Neutrophil (primary cell): Measurements from ENCODE around the gene ADGRG7.

ENCODE experiments used
- H3K27ac ChIP-seq: fragments of 200-600 bp; sonication (generic); 2 replicates; pipeline ENCODE4 v1.5.1; 2016; ENCODE audit warnings: mild to moderate bottlenecking, moderate library complexity
- H3K27me3 ChIP-seq: fragments of 200-600 bp; sonication (generic); 2 replicates; pipeline ENCODE4 v1.6.0; 2016; ENCODE audit warnings: mild to moderate bottlenecking
- H3K36me3 ChIP-seq: fragments of 200-600 bp; sonication (generic); 2 replicates; pipeline ENCODE4 v1.5.1; 2017
- H3K4me1 ChIP-seq, 2 experiments: fragments of 200-600 bp in 1 of 2; sonication (generic) in 1 of 2; 1 replicate in 1 of 2; 2 replicates in 1 of 2; pipeline versions ENCODE4 v1.5.1 to v1.6.1; 2013 to 2016; ENCODE audit warnings: low read depth in 1 of 2, low read length in 1 of 2, mild to moderate bottlenecking in 1 of 2, moderate library complexity in 1 of 2; ENCODE audit not compliant: control insufficient read depth in 1 of 2, insufficient read depth in 1 of 2
- H3K4me3 ChIP-seq, 2 experiments: fragments of 200-600 bp in 1 of 2; sonication (generic) in 1 of 2; 1 replicate in 1 of 2; 2 replicates in 1 of 2; pipeline ENCODE4 v1.5.1; 2013 to 2016; ENCODE audit warnings: low read depth in 1 of 2, low read length in 1 of 2, mild to moderate bottlenecking in 1 of 2, moderate library complexity in 1 of 2
- H3K9me3 ChIP-seq: fragments of 200-600 bp; sonication (generic); 2 replicates; pipeline ENCODE4 v1.5.1; 2016
- TF ChIP-seq, protein P1 (sequence below): fragments of 200-600 bp; sonication (generic); IDR thresholded peaks from 2 replicates; pipeline ENCODE4 v1.5.1; 2016; ENCODE audit warnings: antibody characterized with exemption

ADGRG7 gene

DNA sequence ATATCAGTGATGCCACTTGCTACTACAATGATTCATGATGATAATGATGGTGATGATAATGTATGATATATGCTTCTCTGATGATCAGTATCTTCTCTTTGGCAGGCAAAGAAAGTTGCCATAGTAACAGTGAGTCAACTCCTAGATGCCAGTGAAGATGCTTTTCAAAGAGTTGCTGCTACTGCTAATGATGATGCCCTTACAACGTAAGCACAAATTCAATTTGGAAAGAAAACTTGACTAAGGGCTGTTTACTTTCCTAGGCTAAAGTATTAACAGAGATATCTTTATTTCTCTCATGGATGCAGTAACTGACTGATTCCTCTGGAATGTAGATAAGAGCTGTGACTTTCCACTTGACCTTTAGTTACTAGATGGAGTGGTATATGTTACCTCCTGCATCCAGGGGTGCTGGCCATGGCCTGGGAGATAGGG is 27.8 kb downstream of the ADGRG7 start:
- TF ChIP-seq, protein P1, sequence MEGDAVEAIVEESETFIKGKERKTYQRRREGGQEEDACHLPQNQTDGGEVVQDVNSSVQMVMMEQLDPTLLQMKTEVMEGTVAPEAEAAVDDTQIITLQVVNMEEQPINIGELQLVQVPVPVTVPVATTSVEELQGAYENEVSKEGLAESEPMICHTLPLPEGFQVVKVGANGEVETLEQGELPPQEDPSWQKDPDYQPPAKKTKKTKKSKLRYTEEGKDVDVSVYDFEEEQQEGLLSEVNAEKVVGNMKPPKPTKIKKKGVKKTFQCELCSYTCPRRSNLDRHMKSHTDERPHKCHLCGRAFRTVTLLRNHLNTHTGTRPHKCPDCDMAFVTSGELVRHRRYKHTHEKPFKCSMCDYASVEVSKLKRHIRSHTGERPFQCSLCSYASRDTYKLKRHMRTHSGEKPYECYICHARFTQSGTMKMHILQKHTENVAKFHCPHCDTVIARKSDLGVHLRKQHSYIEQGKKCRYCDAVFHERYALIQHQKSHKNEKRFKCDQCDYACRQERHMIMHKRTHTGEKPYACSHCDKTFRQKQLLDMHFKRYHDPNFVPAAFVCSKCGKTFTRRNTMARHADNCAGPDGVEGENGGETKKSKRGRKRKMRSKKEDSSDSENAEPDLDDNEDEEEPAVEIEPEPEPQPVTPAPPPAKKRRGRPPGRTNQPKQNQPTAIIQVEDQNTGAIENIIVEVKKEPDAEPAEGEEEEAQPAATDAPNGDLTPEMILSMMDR = no peak
- Histone ChIP-seq H3K27ac (no peak overlapping the region), H3K4me1 (no peaks in the 10 kb centered on the region), H3K9me3 (no peaks in the 10 kb centered on the region), H3K27me3 (no peaks in the 10 kb centered on the region), H3K36me3 (no peaks in the 10 kb centered on the region), H3K4me3 (no peak overlapping the region)

DNA sequence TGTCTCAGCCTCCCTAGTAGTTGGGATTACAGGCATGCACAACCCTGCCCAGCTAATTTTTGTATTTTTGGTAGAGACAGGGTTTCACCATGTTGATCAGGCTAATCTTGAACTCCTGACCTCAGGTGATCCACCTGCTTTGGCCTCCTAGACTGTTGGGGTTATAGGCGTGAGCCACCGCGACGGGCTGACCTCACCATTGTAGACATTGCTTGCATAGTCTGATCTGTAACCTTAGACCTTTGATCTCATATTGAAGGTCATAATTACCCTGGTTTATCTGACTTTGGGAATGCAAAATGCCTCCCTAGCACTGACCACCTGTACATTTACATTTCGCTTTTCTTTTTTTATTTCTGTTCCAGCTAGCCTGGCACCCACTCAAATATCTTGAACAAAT is 31.2 kb downstream of the ADGRG7 start:
- TF ChIP-seq, protein P1 = no peak
- Histone ChIP-seq H3K27me3 (no peaks in the 10 kb centered on the region), H3K4me3 (no peak overlapping the region), H3K9me3 (no peaks in the 10 kb centered on the region), H3K4me1 (no peaks in the 10 kb centered on the region), H3K36me3 (no peaks in the 10 kb centered on the region), H3K27ac (no peak overlapping the region)

DNA sequence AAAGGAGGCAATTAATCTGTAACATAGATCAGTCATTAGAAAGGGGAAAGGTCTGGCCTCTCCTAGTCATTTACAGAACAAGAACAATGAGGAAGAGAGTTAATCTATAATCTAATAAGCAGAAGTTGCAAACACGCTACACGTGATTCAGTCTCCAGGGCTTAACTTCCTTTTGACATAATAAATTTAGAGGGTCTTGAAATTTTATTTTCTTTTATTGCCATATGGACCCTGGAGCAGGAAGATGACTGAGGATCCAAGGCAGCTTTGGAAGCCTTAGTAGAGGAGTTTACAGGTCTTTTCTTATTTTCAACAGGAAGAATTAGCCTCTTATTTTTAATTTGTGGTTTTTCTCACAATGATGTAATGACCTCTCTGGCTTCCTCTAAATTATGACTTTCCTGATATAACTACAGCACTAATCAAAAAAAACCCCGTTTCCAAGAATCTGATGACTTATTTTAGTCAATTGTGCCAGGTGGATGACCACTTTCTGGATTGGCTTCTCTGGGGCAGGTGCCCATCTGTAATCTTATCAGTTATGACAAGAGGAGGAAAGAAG is 32.2 kb downstream of the ADGRG7 start:
- Histone ChIP-seq H3K27me3 (no peaks in the 10 kb centered on the region), H3K27ac (no peak overlapping the region), H3K36me3 (no peaks in the 10 kb centered on the region), H3K4me3 (no peak overlapping the region), H3K9me3 (no peaks in the 10 kb centered on the region), H3K4me1 (no peaks in the 10 kb centered on the region)
- TF ChIP-seq, protein P1 = no peak

DNA sequence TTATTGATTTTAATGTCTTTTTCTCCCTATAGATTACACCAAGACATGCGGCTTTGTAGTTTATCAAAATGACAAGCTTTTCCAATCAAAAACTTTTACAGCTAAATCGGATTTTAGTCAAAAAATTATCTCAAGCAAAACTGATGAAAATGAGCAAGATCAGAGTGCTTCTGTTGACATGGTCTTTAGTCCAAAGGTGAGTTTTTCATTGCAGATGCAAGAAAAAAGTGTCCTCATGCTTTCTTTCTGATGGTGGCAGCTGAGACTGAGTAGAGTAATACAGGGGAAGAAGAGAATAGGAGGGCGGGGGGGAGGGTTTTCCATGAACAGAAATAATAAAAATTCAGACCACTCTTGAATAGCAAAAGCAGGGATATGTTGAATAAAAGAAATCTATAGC is 36.5 kb downstream of the ADGRG7 start:
- Histone ChIP-seq H3K4me1 (no peaks in the 10 kb centered on the region), H3K9me3 (no peaks in the 10 kb centered on the region), H3K4me3 (no peak overlapping the region), H3K36me3 (no peaks in the 10 kb centered on the region), H3K27me3 (no peaks in the 10 kb centered on the region), H3K27ac (no peak overlapping the region)
- TF ChIP-seq, protein P1 = no peak

DNA sequence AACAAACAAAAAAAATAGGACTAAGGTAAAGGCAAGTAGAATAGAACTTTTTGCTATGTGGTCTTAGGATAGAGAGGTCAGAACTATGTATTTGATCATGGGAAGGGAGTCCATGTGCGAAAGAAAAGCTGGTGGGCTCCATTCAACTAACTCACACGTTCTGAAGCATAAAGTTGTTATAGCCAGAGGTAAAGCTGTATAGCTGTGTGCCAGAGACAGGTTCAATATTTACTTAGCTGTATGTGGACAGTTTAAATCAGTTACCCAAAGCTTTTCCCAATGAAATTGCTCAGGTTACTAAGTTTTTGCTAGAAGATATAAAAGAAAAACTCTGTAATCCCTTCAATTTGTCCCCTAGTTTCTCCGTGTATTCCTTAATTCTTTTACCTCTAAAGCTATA is 37.8 kb downstream of the ADGRG7 start:
- Histone ChIP-seq H3K36me3 (no peaks in the 10 kb centered on the region), H3K9me3 (no peaks in the 10 kb centered on the region), H3K27ac (no peak overlapping the region), H3K4me1 (no peaks in the 10 kb centered on the region), H3K4me3 (no peak overlapping the region), H3K27me3 (no peaks in the 10 kb centered on the region)
- TF ChIP-seq, protein P1 = no peak

DNA sequence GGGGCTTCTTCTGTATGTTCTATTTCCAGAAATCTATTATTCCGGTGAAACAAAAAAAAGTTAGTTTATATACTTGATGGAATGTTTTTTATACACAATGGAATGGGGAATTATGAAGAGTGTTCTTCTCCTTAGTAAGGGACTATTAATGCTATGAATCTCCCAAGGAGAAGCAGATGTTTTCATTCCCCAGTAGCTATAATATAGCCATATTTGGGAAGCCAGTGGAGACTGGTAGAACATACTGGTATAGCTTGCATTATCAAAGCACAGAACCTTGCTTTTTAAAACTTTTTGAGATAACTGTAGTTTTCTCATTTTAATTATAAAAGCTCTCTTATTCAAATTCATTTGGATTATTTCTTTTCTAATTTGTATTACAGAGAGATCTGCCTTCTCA is 38.3 kb downstream of the ADGRG7 start:
- Histone ChIP-seq H3K9me3 (no peaks in the 10 kb centered on the region), H3K27ac (no peak overlapping the region), H3K36me3 (no peaks in the 10 kb centered on the region), H3K4me1 (no peaks in the 10 kb centered on the region), H3K27me3 (no peaks in the 10 kb centered on the region), H3K4me3 (no peak overlapping the region)
- TF ChIP-seq, protein P1 = no peak
